Stimulated activated CD8-positive, alpha-beta memory T cell treated with anti-CD3 and anti-CD28 coated beads, Interleukin-4, amount 100 ng/mL, for 1 hour (primary cell): ENCODE measurements around the gene PADI6.
A peak's percentile ranks its signal among the peaks of the same experiment; 100 is the strongest.

Source experiments
- DNase-seq, 2 donors: peaks; one replicate each; pipeline ENCODE4 v3.0.0-alpha.2; 2020; ENCODE audit warnings: low read depth in 2 of 2, low spot score in 1 of 2

PADI6 gene

DNA sequence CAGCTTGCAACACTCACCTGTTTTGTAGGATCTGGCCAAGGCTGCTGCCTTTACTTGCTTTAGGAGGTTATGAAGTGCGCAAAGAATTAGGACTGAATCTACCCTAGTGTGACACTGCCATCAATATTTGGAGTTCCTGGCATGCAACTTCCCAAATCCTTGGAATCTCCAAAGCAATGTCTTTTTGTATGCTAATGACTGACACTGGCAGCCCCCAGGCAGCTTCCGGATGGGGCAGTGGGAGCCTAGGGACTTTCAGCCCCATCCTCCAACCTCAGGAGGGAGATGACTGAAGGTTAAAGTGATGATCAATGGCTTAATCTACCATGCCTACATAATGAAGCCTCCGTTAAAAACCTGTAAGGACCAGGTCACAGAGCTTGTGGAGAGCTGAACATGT, 62.0 kb downstream of the PADI6 start:
- no peak for DNase-seq

GRCh38 chr1:17434601-17435000, 62.6 kb downstream of the PADI6 start:
- DNase-seq, result no peak

GRCh38 chr1:17436380-17437174, 64.6 kb downstream of the PADI6 start:
- no peak for DNase-seq

- DNase-seq, result no peak
These were observed 65.2 kb downstream of the PADI6 start for GRCh38 chr1:17437260-17437579.

DNA sequence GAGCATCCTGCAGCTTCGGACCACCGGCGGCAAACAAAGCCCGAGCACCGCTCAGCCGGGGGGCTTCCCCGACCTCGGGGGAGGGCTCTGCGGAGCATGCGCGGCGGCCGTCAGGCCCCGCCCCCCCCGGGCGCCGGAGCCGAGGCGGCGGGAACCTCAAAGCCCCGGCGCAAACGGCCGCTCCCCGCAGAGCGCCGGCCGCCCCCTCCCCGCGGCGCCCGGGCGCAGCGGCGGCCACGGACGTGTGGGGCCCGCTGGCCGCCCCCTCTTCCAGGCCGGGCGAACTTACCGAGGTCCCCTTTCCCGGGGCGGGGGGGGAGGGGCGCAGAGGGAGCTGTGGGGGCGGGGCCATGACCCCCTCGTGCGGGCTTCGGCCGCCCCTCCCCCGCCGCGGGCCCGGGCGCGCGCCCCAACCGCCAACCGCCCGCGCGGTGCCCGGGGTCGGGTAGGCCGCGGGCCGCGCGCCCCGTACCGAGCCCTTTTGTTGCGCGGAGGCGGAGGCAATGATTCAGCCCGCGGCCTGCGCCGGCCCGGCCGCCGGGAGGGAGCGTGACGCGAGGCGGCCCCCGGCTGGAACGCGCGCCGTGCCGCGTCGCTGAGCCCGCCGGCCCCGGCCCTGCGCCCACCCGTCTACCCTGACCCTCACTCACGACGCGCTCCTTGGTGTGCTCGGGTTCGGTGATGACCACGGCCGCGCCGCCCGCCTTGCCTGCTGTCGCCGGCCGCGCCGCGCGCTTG, 65.8 kb downstream of the PADI6 start:
- peak in 1 of 2 donors; percentile 15 for DNase-seq

- peak in 1 of 2 donors; percentile 35 for DNase-seq
These were observed 66.6 kb downstream of the PADI6 start for GRCh38 chr1:17438318-17439249.

DNA sequence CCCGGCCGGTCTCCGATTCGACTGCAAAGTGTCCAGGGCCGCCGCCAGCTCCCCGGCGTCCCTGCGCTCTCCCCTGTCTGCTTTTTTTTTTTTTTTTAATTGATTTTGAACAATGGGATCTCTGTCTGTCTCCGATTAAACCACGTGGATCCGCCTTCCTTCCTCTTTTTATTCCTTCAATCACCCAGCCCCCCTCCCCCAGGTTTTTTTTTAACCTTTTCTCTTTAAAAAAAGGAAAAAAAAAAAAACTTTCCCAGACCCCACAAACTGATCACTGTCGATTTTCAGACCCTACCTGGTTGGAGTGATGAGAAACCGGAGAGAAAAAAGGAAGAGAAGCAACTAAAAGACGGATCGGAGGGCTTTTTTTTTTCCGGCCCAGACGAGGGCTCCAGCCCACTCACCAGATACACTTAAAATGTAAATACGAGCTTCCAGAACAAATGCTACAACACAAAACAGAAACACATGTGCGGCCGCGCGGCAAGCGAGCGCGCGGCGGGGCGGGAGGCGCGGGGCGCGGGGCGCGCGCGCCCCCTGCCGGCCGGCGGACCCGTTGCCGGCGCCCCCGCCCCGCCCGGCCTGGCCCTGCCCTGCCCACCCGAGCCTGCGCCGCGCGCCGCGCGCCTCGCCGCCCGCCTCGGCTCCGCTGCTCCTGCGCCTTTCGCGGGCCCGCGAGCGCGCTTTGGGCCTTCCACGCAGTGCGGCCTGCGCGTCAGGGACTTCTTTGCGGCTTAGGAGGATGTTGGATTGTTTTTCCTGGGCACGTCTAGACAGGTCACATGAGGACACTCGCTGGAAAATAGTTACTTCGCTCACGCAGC, 67.5 kb downstream of the PADI6 start, which contains the start of gene RCC2:
RCC2 (minus strand) TSS at position 428 of the 824 bp plus-strand sequence. CDS start 1,163 bp downstream, outside the sequence.
- peak in 1 of 2 donors; percentile 47 for DNase-seq

DNA sequence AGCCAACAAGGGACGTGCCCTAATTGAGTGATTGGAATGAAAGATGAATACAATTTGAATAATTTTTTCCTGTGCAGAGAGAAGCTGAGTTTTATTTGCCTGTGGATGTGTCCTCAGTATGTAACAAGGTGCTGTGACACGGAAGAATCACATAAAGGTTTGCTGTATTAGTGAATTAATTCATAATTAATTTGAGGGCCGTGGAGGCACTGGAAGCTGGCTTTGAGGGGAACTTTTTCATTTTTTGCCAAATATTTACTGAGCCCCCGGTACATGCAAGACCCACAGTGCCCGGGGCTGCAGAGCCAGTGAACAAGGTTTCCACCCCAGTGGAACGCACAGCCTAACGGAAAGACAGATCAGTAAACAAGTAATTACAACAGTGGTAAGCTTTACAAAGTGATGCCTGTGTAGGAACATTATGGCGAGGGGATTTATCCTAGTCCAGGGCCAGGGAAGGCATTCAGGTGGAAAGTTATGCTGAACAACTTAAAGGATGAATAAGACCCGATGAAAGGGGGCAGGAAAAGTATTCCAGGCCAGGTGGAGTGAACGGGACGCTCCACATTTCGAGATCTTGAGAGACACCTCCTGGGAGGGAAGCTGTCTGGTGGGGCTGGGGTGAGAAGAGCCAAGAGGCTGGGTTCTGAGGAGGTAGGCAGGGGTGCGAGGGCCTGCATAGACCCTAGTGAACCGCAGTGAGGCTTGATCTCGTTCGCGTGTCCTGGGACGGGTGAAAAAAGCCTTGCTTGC, 68.3 kb downstream of the PADI6 start:
- DNase-seq, result no peak

GRCh38 chr1:17440827-17441168, 68.8 kb downstream of the PADI6 start:
- DNase-seq, result no peak

- no peak for DNase-seq
These were observed 69.4 kb downstream of the PADI6 start for GRCh38 chr1:17441265-17441992.

DNA sequence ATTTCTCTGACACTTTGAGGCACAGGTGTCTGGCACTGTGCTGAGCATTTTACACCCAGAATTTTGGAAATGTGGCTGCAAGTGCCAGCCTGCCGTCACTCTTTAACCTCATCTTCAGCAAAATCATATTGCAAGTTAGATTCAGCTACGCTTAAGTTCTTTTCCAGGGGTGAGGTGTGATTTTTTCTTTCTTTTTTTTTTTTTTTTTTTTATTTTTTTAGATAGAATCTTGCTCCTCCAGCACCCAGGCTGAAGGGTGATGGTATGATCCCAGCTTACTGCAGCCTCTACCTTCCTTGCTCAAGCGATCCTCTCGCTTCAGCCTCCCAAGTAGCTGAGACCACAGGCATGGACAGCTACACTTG, 70.0 kb downstream of the PADI6 start:
- no peak for DNase-seq

- no peak for DNase-seq
These were observed 70.8 kb downstream of the PADI6 start for GRCh38 chr1:17442841-17443240.

DNA sequence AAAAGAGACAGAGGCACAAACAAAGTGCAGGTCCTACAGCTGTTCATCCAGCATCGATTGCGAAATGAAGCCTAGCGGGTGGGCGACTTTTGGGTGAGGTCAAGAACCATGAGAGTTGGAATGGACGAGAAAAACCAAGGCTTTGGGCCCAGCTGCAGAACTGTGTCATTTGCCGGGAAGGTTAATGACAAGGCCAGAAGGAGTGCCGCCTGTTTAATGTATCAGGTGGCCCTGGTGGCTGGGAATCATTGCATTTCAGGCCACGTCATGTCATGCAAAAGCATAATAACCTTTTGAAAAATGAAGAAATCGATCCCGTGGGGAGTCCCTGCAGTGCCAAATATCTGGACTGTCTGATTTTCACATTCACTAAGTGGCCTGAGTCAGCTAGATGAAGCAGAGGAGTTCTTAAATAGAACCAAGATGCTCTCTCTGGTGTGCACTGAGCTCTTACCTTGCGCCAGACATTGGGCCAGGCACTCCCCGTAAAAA, 75.6 kb downstream of the PADI6 start:
- no peak for DNase-seq
